GM18868 (cell line): ENCODE measurements around the gene PLA2G7.
"Not testable (repeated sequence)": the region's sequence is repeated elsewhere in the genome, so short reads cannot be mapped to it uniquely, and the experiment has no call there.

Experiments used
- ATAC-seq: cut with Tn5 transposase; IDR thresholded peaks from one replicate; pipeline ENCODE4 v1.9.1; 2021; ENCODE audit warnings: mild to moderate bottlenecking, moderate library complexity; ENCODE audit not compliant: unreplicated experiment

Gene PLA2G7

GRCh38 chr6:46734867-46735719 lies at the start of gene PLA2G7:
TSS of gene PLA2G7 (minus strand) at chr6:46735375. CDS start at chr6:46722891, 12,484 bp downstream.
- ATAC-seq = no peak

GRCh38 chr6:46784535-46784934 lies 49.4 kb upstream of the PLA2G7 start:
- no peak for ATAC-seq

- ATAC-seq = no peak
Observed at GRCh38 chr6:46781478-46782378, 46.6 kb upstream of the PLA2G7 start.

- no peak for ATAC-seq
Observed at GRCh38 chr6:46777476-46778346, 42.5 kb upstream of the PLA2G7 start.

GRCh38 chr6:46776070-46776712 lies 41.0 kb upstream of the PLA2G7 start:
- ATAC-seq = no peak

- ATAC-seq = not testable (repeated sequence)
Observed at GRCh38 chr6:46774736-46775135, 39.6 kb upstream of the PLA2G7 start.

GRCh38 chr6:46773201-46773855 lies 38.2 kb upstream of the PLA2G7 start:
- ATAC-seq = peak; percentile 33

GRCh38 chr6:46772762-46773161 lies 37.6 kb upstream of the PLA2G7 start:
- ATAC-seq = peak; percentile 77

GRCh38 chr6:46772016-46772415 lies 36.8 kb upstream of the PLA2G7 start:
- ATAC-seq = no peak

GRCh38 chr6:46764961-46765360 lies 29.8 kb upstream of the PLA2G7 start:
- no peak for ATAC-seq

GRCh38 chr6:46764280-46764679 lies 29.1 kb upstream of the PLA2G7 start:
- not testable (repeated sequence) for ATAC-seq

- no peak for ATAC-seq
Observed at GRCh38 chr6:46763466-46763865, 28.3 kb upstream of the PLA2G7 start.

- ATAC-seq = no peak
Observed at GRCh38 chr6:46760925-46761324, 25.8 kb upstream of the PLA2G7 start.

- ATAC-seq = no peak
Observed at GRCh38 chr6:46758960-46759753, 24.0 kb upstream of the PLA2G7 start.

- ATAC-seq = no peak
Observed at GRCh38 chr6:46757214-46757596, 22.0 kb upstream of the PLA2G7 start.

- ATAC-seq = no peak
Observed at GRCh38 chr6:46756469-46757213, 21.5 kb upstream of the PLA2G7 start.

GRCh38 chr6:46755865-46756264 lies 20.7 kb upstream of the PLA2G7 start:
- ATAC-seq = no peak

GRCh38 chr6:46751658-46752057 lies 16.5 kb upstream of the PLA2G7 start:
- ATAC-seq = no peak
